ENCODE measurements around the gene MORN3. TPM values are rescaled to one million over a fixed set of nuclear protein-coding genes. Genes with fewer than 3 reads are reported as not detected.

Gene MORN3, protein sequence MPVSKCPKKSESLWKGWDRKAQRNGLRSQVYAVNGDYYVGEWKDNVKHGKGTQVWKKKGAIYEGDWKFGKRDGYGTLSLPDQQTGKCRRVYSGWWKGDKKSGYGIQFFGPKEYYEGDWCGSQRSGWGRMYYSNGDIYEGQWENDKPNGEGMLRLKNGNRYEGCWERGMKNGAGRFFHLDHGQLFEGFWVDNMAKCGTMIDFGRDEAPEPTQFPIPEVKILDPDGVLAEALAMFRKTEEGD
- polyA plus RNA-seq (0.30 to 0.59 TPM (median 0.57 TPM) in 3 replicates), polyA minus RNA-seq (0.16 TPM in 1 of 3 replicates, not detected in the others)
- polyA plus RNA-seq (2011; ENCODE audit: low read depth): 0.27 TPM
- 0.32 and 0.55 TPM in 2 replicates for polyA plus RNA-seq (2011; cell fraction: cytosol; rRNA removed)
- 0.45 TPM in 2 replicates for polyA plus RNA-seq (2011; cell fraction: nucleus; rRNA removed)
- 0.80 and 0.89 TPM in 2 replicates for polyA plus RNA-seq (2012; ENCODE audit: low replicate concordance)
- not detected for polyA minus RNA-seq (2011; cell fraction: cytosol; rRNA and poly(A)+ RNA removed)
- not detected in 2 replicates for polyA minus RNA-seq (2011; cell fraction: nucleus; rRNA and poly(A)+ RNA removed)

DNA sequence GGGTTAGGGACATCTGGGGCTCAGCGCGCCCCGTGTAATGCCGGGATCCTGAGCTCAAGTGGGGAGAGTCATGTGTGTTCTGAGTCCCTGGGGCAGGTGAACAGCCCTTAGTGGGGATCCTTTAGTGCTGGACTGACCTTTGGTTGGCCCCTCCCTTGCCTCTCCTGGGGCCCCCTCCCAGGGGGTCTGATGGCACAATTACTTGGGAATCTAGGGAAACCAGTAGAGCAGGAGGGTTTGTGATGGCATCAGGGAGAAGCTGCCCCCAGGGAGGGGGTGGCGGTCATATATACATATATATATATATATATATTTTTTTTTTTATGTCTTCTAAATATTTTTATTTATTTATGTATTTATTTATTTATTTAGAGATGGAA is at the start of gene MORN3:
TSS of gene MORN3 (minus strand) at position 134 of the 380 bp plus-strand sequence. CDS start 171 bp downstream, outside the sequence.
- H3K27ac ChIP-seq (ENCODE audit: control insufficient read depth, insufficient read depth, low read length): no peak within 1 kb of the TSS
- FAIRE-seq: no peak
- dilution Hi-C loops (cut with MboI; ENCODE audit: extremely low pct_ligation_motif_present, low sequenced_read_pairs): no loop called here
- no peak within 1 kb of the TSS for H3K4me2 ChIP-seq (ENCODE audit: control insufficient read depth, extremely low read depth, insufficient read depth, low read depth, low read length)
- H3K4me1 ChIP-seq (ENCODE audit: control insufficient read depth, extremely low read depth, insufficient read depth, low read length): peaks cover 16% of the 10 kb centered on the region
- H3K27me3 ChIP-seq (ENCODE audit: control insufficient read depth, extremely low read depth, insufficient read depth, low read length): no peaks in the 10 kb centered on the region
- no peak for TF ChIP-seq EZH2 (IDR thresholded peaks at IDR 0.05; ENCODE audit: low read length)
- TF ChIP-seq, protein P1, sequence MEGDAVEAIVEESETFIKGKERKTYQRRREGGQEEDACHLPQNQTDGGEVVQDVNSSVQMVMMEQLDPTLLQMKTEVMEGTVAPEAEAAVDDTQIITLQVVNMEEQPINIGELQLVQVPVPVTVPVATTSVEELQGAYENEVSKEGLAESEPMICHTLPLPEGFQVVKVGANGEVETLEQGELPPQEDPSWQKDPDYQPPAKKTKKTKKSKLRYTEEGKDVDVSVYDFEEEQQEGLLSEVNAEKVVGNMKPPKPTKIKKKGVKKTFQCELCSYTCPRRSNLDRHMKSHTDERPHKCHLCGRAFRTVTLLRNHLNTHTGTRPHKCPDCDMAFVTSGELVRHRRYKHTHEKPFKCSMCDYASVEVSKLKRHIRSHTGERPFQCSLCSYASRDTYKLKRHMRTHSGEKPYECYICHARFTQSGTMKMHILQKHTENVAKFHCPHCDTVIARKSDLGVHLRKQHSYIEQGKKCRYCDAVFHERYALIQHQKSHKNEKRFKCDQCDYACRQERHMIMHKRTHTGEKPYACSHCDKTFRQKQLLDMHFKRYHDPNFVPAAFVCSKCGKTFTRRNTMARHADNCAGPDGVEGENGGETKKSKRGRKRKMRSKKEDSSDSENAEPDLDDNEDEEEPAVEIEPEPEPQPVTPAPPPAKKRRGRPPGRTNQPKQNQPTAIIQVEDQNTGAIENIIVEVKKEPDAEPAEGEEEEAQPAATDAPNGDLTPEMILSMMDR (optimal IDR thresholded peaks at IDR 0.05 in 1 of 3, IDR thresholded peaks at IDR 0.05 in 1 of 3, conservative IDR thresholded peaks at IDR 0.05 in 1 of 3; ENCODE audit: extremely low read depth in 1 of 3, insufficient read depth in 2 of 3, low read length in 3 of 3): no peak
- H3K36me3 ChIP-seq (ENCODE audit: control insufficient read depth in 2 of 2, extremely low read depth in 1 of 2, insufficient read depth in 2 of 2, low read length in 2 of 2): no peaks in the 10 kb centered on the region
- no peaks in the 10 kb centered on the region for H4K20me1 ChIP-seq (ENCODE audit: control insufficient read depth, extremely low read depth, insufficient read depth, low read length)
- no peaks in the 10 kb centered on the region for H3K9me1 ChIP-seq (ENCODE audit: control insufficient read depth, extremely low read depth, insufficient read depth, low read length)
- H3K9me3 ChIP-seq (ENCODE audit: control insufficient read depth, low read depth, low read length): no peaks in the 10 kb centered on the region
- peak within 1 kb of the TSS; percentile 8 for H2AFZ ChIP-seq (ENCODE audit: control insufficient read depth, low read length)
- H3K9ac ChIP-seq (ENCODE audit: control insufficient read depth, extremely low read depth, insufficient read depth, low read length): no peak within 1 kb of the TSS
- H3K4me3 ChIP-seq (ENCODE audit: control insufficient read depth in 2 of 3, extremely low read depth in 1 of 3, insufficient read depth in 2 of 3, low read depth in 1 of 3, low read length in 3 of 3): no peak within 1 kb of the TSS
- H3K79me2 ChIP-seq (ENCODE audit: control insufficient read depth, insufficient read depth, low read length): no peaks in the 10 kb centered on the region
- DNase-seq (ENCODE audit: low read depth, low spot score): no peak

DNA sequence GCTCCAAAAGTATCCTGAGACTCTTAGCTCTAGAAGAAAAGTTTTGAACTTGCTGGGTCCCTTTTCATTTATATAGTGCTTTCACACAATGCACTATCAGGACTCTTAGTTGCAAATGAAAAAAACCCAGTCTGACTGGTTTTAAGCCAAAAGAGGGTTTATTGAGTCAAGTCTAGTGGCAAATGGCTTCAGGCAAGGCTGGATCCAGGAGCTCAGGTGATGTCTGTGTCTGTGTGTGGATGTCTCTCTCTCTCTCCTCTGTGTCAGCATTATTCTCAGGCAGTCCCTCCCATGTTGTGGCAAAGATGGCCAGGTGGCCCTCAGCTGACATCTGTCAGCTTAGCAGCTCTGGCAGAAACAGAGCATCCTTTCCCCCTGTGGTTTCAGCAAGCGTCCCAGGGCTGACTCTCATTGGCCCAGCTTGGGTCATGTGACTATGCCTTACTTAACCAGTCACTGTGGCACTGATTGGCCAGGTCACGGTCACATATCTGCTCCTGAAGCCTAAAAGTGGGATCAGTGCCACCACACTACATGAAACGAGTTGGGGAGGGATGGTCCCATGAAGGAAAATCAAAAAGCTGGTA is 49.3 kb upstream of the MORN3 start:
- Histone ChIP-seq H3K27ac (ENCODE audit: control insufficient read depth, insufficient read depth, low read length) (no peak overlapping the region), H3K36me3 (ENCODE audit: control insufficient read depth in 2 of 2, extremely low read depth in 1 of 2, insufficient read depth in 2 of 2, low read length in 2 of 2) (peaks cover 1 to 3% of the 10 kb centered on the region in 2 experiments), H3K79me2 (ENCODE audit: control insufficient read depth, insufficient read depth, low read length) (peaks cover 24% of the 10 kb centered on the region), H3K9me1 (ENCODE audit: control insufficient read depth, extremely low read depth, insufficient read depth, low read length) (no peaks in the 10 kb centered on the region), H3K27me3 (ENCODE audit: control insufficient read depth, extremely low read depth, insufficient read depth, low read length) (no peaks in the 10 kb centered on the region), H3K9ac (ENCODE audit: control insufficient read depth, extremely low read depth, insufficient read depth, low read length) (no peak overlapping the region), H3K4me2 (ENCODE audit: control insufficient read depth, extremely low read depth, insufficient read depth, low read depth, low read length) (no peak overlapping the region), H2AFZ (ENCODE audit: control insufficient read depth, low read length) (no peak overlapping the region), H4K20me1 (ENCODE audit: control insufficient read depth, extremely low read depth, insufficient read depth, low read length) (no peaks in the 10 kb centered on the region), H3K4me1 (ENCODE audit: control insufficient read depth, extremely low read depth, insufficient read depth, low read length) (peaks cover 3% of the 10 kb centered on the region), H3K4me3 (ENCODE audit: control insufficient read depth in 2 of 3, extremely low read depth in 1 of 3, insufficient read depth in 2 of 3, low read depth in 1 of 3, low read length in 3 of 3) (no peak overlapping the region), H3K9me3 (ENCODE audit: control insufficient read depth, low read depth, low read length) (no peaks in the 10 kb centered on the region)
- FAIRE-seq (no peak), DNase-seq (ENCODE audit: low read depth, low spot score) (no peak)
- TF ChIP-seq EZH2 (IDR thresholded peaks at IDR 0.05; ENCODE audit: low read length): no peak
- TF ChIP-seq, protein P1 (optimal IDR thresholded peaks at IDR 0.05 in 1 of 3, IDR thresholded peaks at IDR 0.05 in 1 of 3, conservative IDR thresholded peaks at IDR 0.05 in 1 of 3; ENCODE audit: extremely low read depth in 1 of 3, insufficient read depth in 2 of 3, low read length in 3 of 3): no peak
- dilution Hi-C loops (cut with MboI; ENCODE audit: extremely low pct_ligation_motif_present, low sequenced_read_pairs): no loop called here

Measured in keratinocyte (primary cell).